Activated CD4-positive, alpha-beta T cell treated with anti-CD3 and anti-CD28 coated beads, Interleukin-2, amount 10 ng/mL, durations not matched to agents 7 days and 5 days (primary cell): Measurements from ENCODE around the gene GTF3C6. TPM values are rescaled to one million over a fixed set of nuclear protein-coding genes. Genes with fewer than 3 reads are reported as not detected.
A peak's percentile ranks its signal among the peaks of the same experiment; 100 is the strongest.
"Not testable (repeated sequence)": the region's sequence is repeated elsewhere in the genome, so short reads cannot be mapped to it uniquely, and the experiment has no call there.

Experiments
- CTCF ChIA-PET: fragments of 350-600 bp; sonication (Branson Sonifier 250); formaldehyde crosslinking; loops from one replicate; lab custom pipeline; 2021; ENCODE audit warnings: antibody characterized with exemption; lab: Charles Lee
- POLR2A ChIA-PET: fragments of 350-600 bp; sonication (Branson Sonifier 250); formaldehyde crosslinking; loops from one replicate; lab custom pipeline; 2021; ENCODE audit warnings: antibody characterized with exemption; lab: Charles Lee
- DNase-seq: peaks from one replicate; pipeline ENCODE4 v3.0.0-alpha.2; 2020
- H3K27ac Mint-ChIP-seq: one replicate; pipeline ENCODE4 v1.8.0; 2021; ENCODE audit warnings: mild to moderate bottlenecking, moderate library complexity, mixed read lengths
- H3K27me3 Mint-ChIP-seq: one replicate; pipeline ENCODE4 v1.8.0; 2021; ENCODE audit warnings: mixed read lengths
- H3K36me3 Mint-ChIP-seq: one replicate; pipeline ENCODE4 v1.8.0; 2021; ENCODE audit warnings: low read depth, mixed read lengths
- H3K4me1 Mint-ChIP-seq: one replicate; pipeline ENCODE4 v1.8.0; 2021; ENCODE audit warnings: mixed read lengths
- H3K4me3 Mint-ChIP-seq: one replicate; pipeline ENCODE4 v1.8.0; 2021; ENCODE audit warnings: mild to moderate bottlenecking, moderate library complexity, mixed read lengths
- H3K9me3 Mint-ChIP-seq: one replicate; pipeline ENCODE4 v1.8.0; 2021; ENCODE audit warnings: mixed read lengths
- total RNA-seq, 2 experiments: library from RNA; stranded (reverse); gene quantifications; one replicate each; pipeline ENCODE4 v1.2.3, GENCODE V29; 2021

GTF3C6 gene
- total RNA-seq, 2 experiments from 2014 or later = 85.9 to 98.7 TPM

GRCh38 chr6:110951008-110951407, 7.5 kb upstream of the GTF3C6 start:
- no peak overlapping the region for H3K4me3 Mint-ChIP-seq
- ChIA-PET POLR2A (interaction anchor here (0.6 kb wide), 1 partner anchor 357 kb away, joined by 5 read pairs; no protein-coding TSS in a partner anchor), CTCF (interaction anchor here (2.6 kb wide), 1 partner anchor 269 kb away, joined by 8 read pairs; no protein-coding TSS in a partner anchor)
- peaks cover 6% of the 10 kb centered on the region for H3K27me3 Mint-ChIP-seq
- no peaks in the 10 kb centered on the region for H3K36me3 Mint-ChIP-seq
- no peak for DNase-seq
- no peaks in the 10 kb centered on the region for H3K9me3 Mint-ChIP-seq
- H3K4me1 Mint-ChIP-seq = peaks cover 9% of the 10 kb centered on the region
- no peak overlapping the region for H3K27ac Mint-ChIP-seq

- CTCF ChIA-PET = interaction anchor here (0.6 to 2.6 kb wide), 2 partner anchors 87 to 270 kb away, joined by 3 to 8 read pairs; no protein-coding TSS in a partner anchor
- Mint-ChIP-seq H3K27ac (no peak overlapping the region), H3K9me3 (no peaks in the 10 kb centered on the region), H3K36me3 (no peaks in the 10 kb centered on the region), H3K4me1 (peaks cover 11% of the 10 kb centered on the region), H3K4me3 (no peak overlapping the region), H3K27me3 (peaks cover 6% of the 10 kb centered on the region)
- DNase-seq = no peak
- POLR2A ChIA-PET = no interaction called here
These were observed 6.3 kb upstream of the GTF3C6 start for GRCh38 chr6:110951986-110952794.

GRCh38 chr6:110953633-110954303, 4.7 kb upstream of the GTF3C6 start:
- H3K27ac Mint-ChIP-seq = no peak overlapping the region
- peaks cover 19% of the 10 kb centered on the region for H3K4me1 Mint-ChIP-seq
- H3K4me3 Mint-ChIP-seq = no peak overlapping the region
- no peaks in the 10 kb centered on the region for H3K9me3 Mint-ChIP-seq
- ChIA-PET POLR2A (no interaction called here), CTCF (interaction anchor here (0.7 to 1.0 kb wide), 3 partner anchors 12 to 203 kb away, joined by 3 to 4 read pairs (median 3); no protein-coding TSS in a partner anchor)
- H3K36me3 Mint-ChIP-seq = peaks cover 3% of the 10 kb centered on the region
- peaks cover 6% of the 10 kb centered on the region for H3K27me3 Mint-ChIP-seq
- DNase-seq = no peak

- Mint-ChIP-seq H3K27me3 (no peaks in the 10 kb centered on the region), H3K4me3 (peak overlapping the region; percentile 99), H3K27ac (peak overlapping the region; percentile 100), H3K4me1 (peaks cover 18% of the 10 kb centered on the region), H3K9me3 (no peaks in the 10 kb centered on the region), H3K36me3 (peaks cover 41% of the 10 kb centered on the region)
- no peak for DNase-seq
- POLR2A ChIA-PET = interaction anchor here (0.7 kb wide), 3 partner anchors 85 to 430 kb away, joined by 3 to 9 read pairs (median 4); partner anchors contain the start of gene AMD1
- CTCF ChIA-PET = interaction anchor here (1.9 kb wide), 1 partner anchor 11 kb away, joined by 10 read pairs; no protein-coding TSS in a partner anchor
These were observed 1.5 kb downstream of the GTF3C6 start for GRCh38 chr6:110960014-110960390.

- H3K9me3 Mint-ChIP-seq, H3K27me3 Mint-ChIP-seq, H3K27ac Mint-ChIP-seq, DNase-seq, CTCF ChIA-PET, H3K4me3 Mint-ChIP-seq, POLR2A ChIA-PET: not testable (repeated sequence)
- H3K4me1 Mint-ChIP-seq = peaks cover 15% of the 10 kb centered on the region
- peaks cover 61% of the 10 kb centered on the region for H3K36me3 Mint-ChIP-seq
These were observed 4.1 kb downstream of the GTF3C6 start for GRCh38 chr6:110962636-110963035.

GRCh38 chr6:110965629-110966229, 7.2 kb downstream of the GTF3C6 start:
- Mint-ChIP-seq H3K27ac (no peak overlapping the region), H3K36me3 (peaks cover 55% of the 10 kb centered on the region), H3K9me3 (no peaks in the 10 kb centered on the region), H3K4me3 (no peak overlapping the region), H3K4me1 (no peaks in the 10 kb centered on the region), H3K27me3 (no peaks in the 10 kb centered on the region)
- POLR2A ChIA-PET = no interaction called here
- no peak for DNase-seq
- CTCF ChIA-PET = interaction anchor here (0.8 kb wide), 1 partner anchor 283 kb away, joined by 3 read pairs; no protein-coding TSS in a partner anchor

GRCh38 chr6:110968661-110969060, 10.2 kb downstream of the GTF3C6 start:
- CTCF ChIA-PET, H3K27me3 Mint-ChIP-seq, H3K27ac Mint-ChIP-seq, H3K4me1 Mint-ChIP-seq, DNase-seq, H3K4me3 Mint-ChIP-seq, H3K9me3 Mint-ChIP-seq, POLR2A ChIA-PET: not testable (repeated sequence)
- H3K36me3 Mint-ChIP-seq = peaks cover 30% of the 10 kb centered on the region

- Mint-ChIP-seq H3K27me3 (no peaks in the 10 kb centered on the region), H3K27ac (no peak overlapping the region), H3K4me3 (no peak overlapping the region), H3K9me3 (no peaks in the 10 kb centered on the region), H3K4me1 (no peaks in the 10 kb centered on the region), H3K36me3 (peaks cover 15% of the 10 kb centered on the region)
- ChIA-PET CTCF (interaction anchor here (0.6 to 1.8 kb wide), 3 partner anchors 11 to 444 kb away, joined by 3 to 10 read pairs (median 5); partner anchors contain the start of gene RPF2), POLR2A (no interaction called here)
- DNase-seq = no peak
These were observed 13.0 kb downstream of the GTF3C6 start for GRCh38 chr6:110971468-110971867.

- no peak overlapping the region for H3K27ac Mint-ChIP-seq
- ChIA-PET POLR2A (no interaction called here), CTCF (interaction anchor here (0.7 to 1.0 kb wide), 2 partner anchors 32 to 100 kb away, joined by 3 to 5 read pairs; no protein-coding TSS in a partner anchor)
- no peaks in the 10 kb centered on the region for H3K27me3 Mint-ChIP-seq
- DNase-seq = no peak
- no peak overlapping the region for H3K4me3 Mint-ChIP-seq
- H3K36me3 Mint-ChIP-seq = peaks cover 16% of the 10 kb centered on the region
- peaks cover 24% of the 10 kb centered on the region for H3K4me1 Mint-ChIP-seq
- no peaks in the 10 kb centered on the region for H3K9me3 Mint-ChIP-seq
These were observed 18.1 kb downstream of the GTF3C6 start for GRCh38 chr6:110976575-110976974.

GRCh38 chr6:110979565-110980101, 21.1 kb downstream of the GTF3C6 start:
- Mint-ChIP-seq H3K27me3 (no peaks in the 10 kb centered on the region), H3K27ac (no peak overlapping the region)

GRCh38 chr6:110980227-110980626, 21.7 kb downstream of the GTF3C6 start:
- ChIA-PET POLR2A (no interaction called here), CTCF (interaction anchor here (1.4 kb wide), 1 partner anchor 165 kb away, joined by 4 read pairs; the partner anchor contains the start of gene CDK19)
- H3K27ac Mint-ChIP-seq = peak overlapping the region; percentile 95
- peak overlapping the region; percentile 90 for H3K4me3 Mint-ChIP-seq
- H3K27me3 Mint-ChIP-seq = no peaks in the 10 kb centered on the region
- no peak for DNase-seq
- no peaks in the 10 kb centered on the region for H3K9me3 Mint-ChIP-seq
- H3K36me3 Mint-ChIP-seq = peaks cover 25% of the 10 kb centered on the region
- peaks cover 39% of the 10 kb centered on the region for H3K4me1 Mint-ChIP-seq

More at GRCh38 chr6:110979565-110980101, 21.1 kb downstream of the GTF3C6 start:
- H3K9me3 Mint-ChIP-seq = no peaks in the 10 kb centered on the region
- CTCF ChIA-PET = interaction anchor here (1.4 kb wide), 1 partner anchor 164 kb away, joined by 4 read pairs; the partner anchor contains the start of gene CDK19
- no peak overlapping the region for H3K4me3 Mint-ChIP-seq
- DNase-seq = no peak
- H3K36me3 Mint-ChIP-seq = peaks cover 20% of the 10 kb centered on the region
- H3K4me1 Mint-ChIP-seq = peaks cover 39% of the 10 kb centered on the region
- POLR2A ChIA-PET = no interaction called here

GRCh38 chr6:110980648-110981047, 22.1 kb downstream of the GTF3C6 start:
- Mint-ChIP-seq H3K4me3 (peak overlapping the region; percentile 90), H3K27me3 (no peaks in the 10 kb centered on the region), H3K27ac (peak overlapping the region; percentile 95), H3K36me3 (peaks cover 28% of the 10 kb centered on the region), H3K4me1 (peaks cover 39% of the 10 kb centered on the region), H3K9me3 (no peaks in the 10 kb centered on the region)
- POLR2A ChIA-PET = no interaction called here
- DNase-seq = no peak
- CTCF ChIA-PET = interaction anchor here (1.4 kb wide), 1 partner anchor 165 kb away, joined by 4 read pairs; the partner anchor contains the start of gene CDK19
